Trophoblast cell (in vitro differentiated cells and primary cell): ENCODE results near the gene LCN10.

ENCODE experiments used
- DNase-seq, 2 donors: peaks; one replicate each; pipeline ENCODE4 v3.0.0-alpha.2; 2016
- H2AFZ ChIP-seq: 2 replicates; pipeline ENCODE4 v1.6.1; 2013; ENCODE audit warnings: low read length, moderate library complexity, mild to moderate bottlenecking; ENCODE audit not compliant: insufficient read depth, poor library complexity
- H2AK5ac ChIP-seq: 2 replicates; pipeline ENCODE4 v1.6.1; 2013; ENCODE audit warnings: mild to moderate bottlenecking, low read length
- H2BK120ac ChIP-seq: 2 replicates; pipeline ENCODE4 v1.6.1; 2013; ENCODE audit warnings: low read length, mild to moderate bottlenecking, moderate library complexity; ENCODE audit not compliant: insufficient read depth, poor library complexity
- H2BK12ac ChIP-seq: 2 replicates; pipeline ENCODE4 v1.6.1; 2013; ENCODE audit warnings: mild to moderate bottlenecking, low read length, moderate library complexity
- H2BK5ac ChIP-seq: 2 replicates; pipeline ENCODE4 v1.6.1; 2013; ENCODE audit warnings: low read length, low read depth, moderate library complexity, mild to moderate bottlenecking; ENCODE audit not compliant: poor library complexity
- H3K14ac ChIP-seq: 2 replicates; pipeline ENCODE4 v1.6.1; 2013; ENCODE audit warnings: mild to moderate bottlenecking, low read length
- H3K18ac ChIP-seq: 2 replicates; pipeline ENCODE4 v1.6.1; 2013; ENCODE audit warnings: mild to moderate bottlenecking, low read length
- H3K23ac ChIP-seq: 2 replicates; pipeline ENCODE4 v1.6.1; 2013; ENCODE audit warnings: low read length
- H3K27ac ChIP-seq: 2 replicates; pipeline ENCODE4 v1.5.1; 2013; ENCODE audit warnings: low read depth, mild to moderate bottlenecking, inconsistent platforms, low read length, moderate library complexity
- H3K27me3 ChIP-seq: 2 replicates; pipeline ENCODE4 v1.6.1; 2013; ENCODE audit warnings: inconsistent platforms, mild to moderate bottlenecking, low read length, moderate library complexity; ENCODE audit not compliant: insufficient read depth
- H3K36me3 ChIP-seq, 2 experiments: 1 replicate in 1 of 2; 2 replicates in 1 of 2; pipeline ENCODE4 v1.6.1; 2013; ENCODE audit warnings: low read length in 2 of 2, mild to moderate bottlenecking in 2 of 2, moderate library complexity in 1 of 2; ENCODE audit not compliant: insufficient read depth in 2 of 2, control insufficient read depth in 1 of 2
- H3K4ac ChIP-seq: 2 replicates; pipeline ENCODE4 v1.6.1; 2013; ENCODE audit warnings: low read depth, mild to moderate bottlenecking, low read length, moderate library complexity
- H3K4me1 ChIP-seq, 2 experiments: 1 replicate in 1 of 2; 2 replicates in 1 of 2; pipeline ENCODE4 v1.6.1; 2013; ENCODE audit warnings: low read length in 2 of 2, mild to moderate bottlenecking in 2 of 2, moderate library complexity in 1 of 2; ENCODE audit not compliant: insufficient read depth in 2 of 2, control insufficient read depth in 1 of 2
- H3K4me2 ChIP-seq: 2 replicates; pipeline ENCODE4 v1.6.1; 2013; ENCODE audit warnings: inconsistent platforms, mild to moderate bottlenecking, low read length, moderate library complexity
- H3K4me3 ChIP-seq: 2 replicates; pipeline ENCODE4 v1.5.1; 2013; ENCODE audit warnings: mild to moderate bottlenecking, low read depth, low read length, inconsistent platforms
- H3K79me1 ChIP-seq: one replicate; pipeline ENCODE4 v1.6.1; 2013; ENCODE audit warnings: low read length
- H3K79me2 ChIP-seq: 2 replicates; pipeline ENCODE4 v1.6.1; 2013; ENCODE audit warnings: low read length, mild to moderate bottlenecking; ENCODE audit not compliant: control insufficient read depth, insufficient read depth, poor library complexity
- H3K9ac ChIP-seq: 2 replicates; pipeline ENCODE4 v1.6.1; 2013; ENCODE audit warnings: mild to moderate bottlenecking, low read length
- H3K9me3 ChIP-seq: 2 replicates; pipeline ENCODE4 v1.6.1; 2013; ENCODE audit warnings: low read depth, mild to moderate bottlenecking, control low read depth, inconsistent platforms, low read length; ENCODE audit not compliant: insufficient read depth
- H4K12ac ChIP-seq: 2 replicates; pipeline ENCODE4 v1.6.1; 2013; ENCODE audit warnings: low read depth, mild to moderate bottlenecking, low read length, moderate library complexity
- H4K8ac ChIP-seq: 2 replicates; pipeline ENCODE4 v1.6.1; 2013; ENCODE audit warnings: low read depth, mild to moderate bottlenecking, low read length, moderate library complexity
- H4K91ac ChIP-seq: one replicate; pipeline ENCODE4 v1.6.1; 2013; ENCODE audit warnings: low read depth, mild to moderate bottlenecking, low read length, moderate library complexity
- WGBS: extraction: QIAGEN DNeasy Blood & Tissue Kit; methylation state at CpG from one replicate; pipeline ENCODE4 v1.1.7; 2013; ENCODE audit warnings: missing lambda C conversion rate; ENCODE audit not compliant: insufficient read length, insufficient coverage; ENCODE audit errors: extremely low coverage; 5-methylcytosine and 5-hydroxymethylcytosine counted together

The LCN10 gene

DNA sequence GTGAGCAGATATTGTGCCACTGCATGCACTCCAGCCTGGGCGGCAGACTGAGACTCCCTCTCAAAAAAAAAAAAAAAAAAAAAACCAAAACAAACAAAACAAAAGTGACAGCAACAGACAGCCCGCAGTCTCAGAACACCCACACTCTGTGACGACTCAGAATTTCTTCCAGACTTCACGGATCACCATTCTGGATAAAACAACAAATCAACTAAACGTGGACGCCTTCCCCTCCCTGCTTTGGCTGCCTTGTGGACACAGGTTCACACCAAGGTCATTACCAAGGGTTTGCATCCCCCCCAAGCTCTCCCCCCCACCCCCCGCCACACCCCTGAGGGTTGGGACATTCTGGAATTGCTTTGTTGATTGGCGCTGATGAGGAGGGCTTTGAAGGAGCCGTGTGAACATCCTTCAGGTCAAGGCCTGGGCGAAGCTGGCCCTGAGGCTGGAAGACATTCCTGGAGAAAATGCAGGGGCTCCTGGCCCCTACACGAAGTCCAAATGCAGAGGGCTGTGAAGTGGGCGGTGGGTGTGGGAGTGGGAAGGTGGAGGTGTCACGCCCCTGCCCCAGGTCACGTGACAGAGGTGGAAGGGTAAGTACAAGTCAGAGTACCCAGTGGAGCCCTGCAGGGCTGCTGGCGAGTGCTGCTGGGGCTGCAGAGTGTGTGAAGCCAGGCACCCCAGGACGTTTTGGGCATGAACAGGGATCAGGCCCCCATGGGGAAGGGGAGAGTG is 10.1 kb downstream of the LCN10 start:
- Histone ChIP-seq H2BK5ac (no peak overlapping the region), H3K18ac (no peak overlapping the region), H2AK5ac (no peak overlapping the region), H2AFZ (no peak overlapping the region), H3K79me1 (peaks cover 10% of the 10 kb centered on the region), H4K91ac (no peak overlapping the region), H3K4me1 (peaks cover 0 to 7% of the 10 kb centered on the region in 2 experiments), H4K8ac (no peak overlapping the region), H3K27me3 (no peaks in the 10 kb centered on the region), H3K14ac (no peak overlapping the region), H3K9ac (no peak overlapping the region), H3K9me3 (peaks cover 6% of the 10 kb centered on the region), H3K4me2 (no peak overlapping the region), H2BK120ac (no peak overlapping the region), H3K27ac (no peak overlapping the region), H3K36me3 (no peaks in the 10 kb centered on the region), H3K79me2 (peaks cover 7% of the 10 kb centered on the region), H2BK12ac (no peak overlapping the region), H3K23ac (no peak overlapping the region), H4K12ac (no peak overlapping the region), H3K4me3 (no peak overlapping the region), H3K4ac (no peak overlapping the region)
- WGBS: no CpG with 5 or more reads among the region's 16 CpGs
- DNase-seq: no peak

DNA sequence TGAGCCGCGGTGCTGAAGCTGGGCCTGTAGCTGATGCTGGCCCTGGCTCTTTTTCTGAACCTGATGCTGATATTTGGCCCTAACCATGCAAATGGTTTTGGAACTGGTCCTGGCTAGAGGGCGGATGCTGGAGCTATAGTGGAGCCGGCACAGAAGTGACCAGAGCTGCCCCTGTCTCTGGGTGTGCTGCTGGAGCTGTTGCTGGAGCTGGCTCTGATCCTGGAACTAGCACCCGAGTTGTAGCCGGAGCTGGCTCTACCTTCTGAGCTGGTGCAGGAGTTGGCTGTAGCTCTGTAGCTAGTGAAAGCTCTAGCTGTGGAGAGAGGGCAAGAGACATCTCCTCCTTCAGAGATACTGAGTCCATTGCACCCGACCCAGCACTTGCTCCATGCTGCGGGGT is 12.8 kb downstream of the LCN10 start:
- Histone ChIP-seq H2BK5ac (no peak overlapping the region), H3K27me3 (no peaks in the 10 kb centered on the region), H3K4me3 (no peak overlapping the region), H3K36me3 (peaks cover 15 to 16% of the 10 kb centered on the region in 2 experiments), H3K79me1 (peaks cover 19% of the 10 kb centered on the region), H2BK120ac (no peak overlapping the region), H3K9me3 (peaks cover 3% of the 10 kb centered on the region), H3K79me2 (peaks cover 12% of the 10 kb centered on the region), H4K91ac (no peak overlapping the region), H3K27ac (no peak overlapping the region), H3K9ac (no peak overlapping the region), H3K14ac (no peak overlapping the region), H3K4me2 (no peak overlapping the region), H2AFZ (no peak overlapping the region), H3K23ac (no peak overlapping the region), H4K8ac (no peak overlapping the region), H3K18ac (no peak overlapping the region), H2AK5ac (no peak overlapping the region), H3K4ac (no peak overlapping the region), H3K4me1 (peaks cover 14 to 18% of the 10 kb centered on the region in 2 experiments), H4K12ac (no peak overlapping the region), H2BK12ac (no peak overlapping the region)
- no peak for DNase-seq
- no CpG with 5 or more reads among the region's 8 CpGs for WGBS

DNA sequence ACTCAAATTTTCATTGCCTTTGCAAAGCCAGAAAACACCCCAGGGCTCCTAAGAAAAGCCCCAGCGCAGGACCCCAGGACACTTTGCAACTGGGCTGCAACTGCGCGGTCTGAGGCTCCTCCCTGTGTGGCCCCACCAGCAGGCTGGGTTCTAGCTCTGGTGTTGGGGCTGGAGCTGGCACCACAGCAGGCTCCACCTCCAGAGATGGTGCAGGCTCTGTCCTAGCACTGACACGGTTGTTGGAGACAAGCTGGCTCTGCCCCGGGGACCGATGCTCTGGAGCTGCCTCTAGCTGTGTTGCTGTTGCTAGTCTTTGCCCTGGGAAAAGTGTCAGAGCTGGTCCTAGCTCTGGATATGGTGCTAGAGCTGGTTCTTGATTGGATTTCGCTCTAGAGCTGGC is 13.6 kb downstream of the LCN10 start:
- no CpG with 5 or more reads among the region's 7 CpGs for WGBS

DNA sequence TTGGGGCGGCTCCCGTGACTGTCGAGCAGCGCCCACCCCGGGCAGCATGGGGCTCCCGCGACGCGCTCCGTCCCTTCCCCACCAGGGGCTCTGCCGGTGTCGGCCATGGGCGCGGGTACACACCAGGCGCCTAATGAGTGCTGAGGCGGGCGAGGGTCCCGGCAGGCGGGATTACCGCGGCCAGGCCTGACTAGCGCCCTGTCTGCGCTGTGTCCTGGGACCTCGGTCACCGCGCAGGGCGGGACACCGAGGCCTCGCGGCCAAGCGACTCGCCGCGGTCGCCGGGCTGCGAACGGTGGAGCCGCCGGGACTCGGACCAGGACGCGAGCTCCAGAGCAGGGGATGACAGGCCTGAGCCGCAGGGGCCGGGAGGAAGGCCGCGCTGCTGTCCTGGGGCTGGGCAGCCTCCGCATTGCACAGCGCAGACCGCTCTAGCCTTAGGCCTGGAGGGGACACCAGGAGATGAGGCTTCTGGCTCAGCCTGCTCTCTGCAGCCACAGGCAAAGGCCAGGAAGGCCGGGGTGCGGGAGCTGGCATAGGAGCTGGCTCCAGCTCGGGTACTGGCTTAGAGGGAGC is 14.1 kb downstream of the LCN10 start:
- Histone ChIP-seq H3K36me3 (peaks cover 27 to 28% of the 10 kb centered on the region in 2 experiments), H2BK5ac (peak overlapping the region; percentile 55), H2AFZ (peak overlapping the region; percentile 89), H2BK12ac (peak overlapping the region; percentile 11), H2BK120ac (peak overlapping the region; percentile 87), H4K91ac (peak overlapping the region; percentile 89), H3K14ac (peak overlapping the region; percentile 94), H3K79me1 (peaks cover 19% of the 10 kb centered on the region), H3K18ac (peak overlapping the region; percentile 83), H3K4me2 (peak overlapping the region; percentile 93), H3K4me3 (peak overlapping the region; percentile 94), H2AK5ac (peak overlapping the region; percentile 45), H3K9ac (peak overlapping the region; percentile 62), H4K12ac (peak overlapping the region; percentile 97), H3K27me3 (no peaks in the 10 kb centered on the region), H4K8ac (peak overlapping the region; percentile 94), H3K4me1 (peaks cover 14 to 18% of the 10 kb centered on the region in 2 experiments), H3K23ac (no peak overlapping the region), H3K4ac (peak overlapping the region; percentile 82), H3K27ac (no peak overlapping the region), H3K79me2 (peaks cover 12% of the 10 kb centered on the region), H3K9me3 (peaks cover 3% of the 10 kb centered on the region)
- peak in 1 of 2 donors; percentile 44 for DNase-seq
- no CpG with 5 or more reads among the region's 53 CpGs for WGBS

More for the DNA sequence above, 13.6 kb downstream of the LCN10 start:
- no peak overlapping the region for H3K23ac ChIP-seq
- no peak for DNase-seq
- H3K27ac ChIP-seq: no peak overlapping the region
- H3K4ac ChIP-seq: no peak overlapping the region
- peaks cover 22% of the 10 kb centered on the region in 2 experiments for H3K36me3 ChIP-seq
- no peak overlapping the region for H3K14ac ChIP-seq
- no peak overlapping the region for H4K8ac ChIP-seq
- no peak overlapping the region for H3K18ac ChIP-seq
- H3K9ac ChIP-seq: no peak overlapping the region
- peaks cover 3% of the 10 kb centered on the region for H3K9me3 ChIP-seq
- H2BK5ac ChIP-seq: no peak overlapping the region
- H3K4me1 ChIP-seq: peaks cover 14 to 18% of the 10 kb centered on the region in 2 experiments
- no peak overlapping the region for H4K91ac ChIP-seq
- peak overlapping the region; percentile 93 for H3K4me2 ChIP-seq
- H3K27me3 ChIP-seq: no peaks in the 10 kb centered on the region
- H3K79me1 ChIP-seq: peaks cover 19% of the 10 kb centered on the region
- no peak overlapping the region for H4K12ac ChIP-seq
- no peak overlapping the region for H3K4me3 ChIP-seq
- no peak overlapping the region for H2AK5ac ChIP-seq
- H2AFZ ChIP-seq: no peak overlapping the region
- no peak overlapping the region for H2BK120ac ChIP-seq
- H2BK12ac ChIP-seq: no peak overlapping the region
- H3K79me2 ChIP-seq: peaks cover 12% of the 10 kb centered on the region
